T-helper 17 cell (primary cell): Measurements from ENCODE around the gene ZBTB32. TPM values are rescaled to one million over a fixed set of nuclear protein-coding genes. Genes with fewer than 3 reads are reported as not detected.

ENCODE experiments used
- ATAC-seq: fragments of 150-1000 bp; cut with Tn5 transposase; 2 replicates; pipeline ENCODE4 v1.10.0; 2021; ENCODE audit warnings: mild to moderate bottlenecking, moderate library complexity
- DNase-seq, 3 donors: peaks; one replicate each; pipeline versions ENCODE4 v3.0.0 to v3.0.0-alpha.2; 2020 to 2021
- H3K9me3 ChIP-seq: one replicate; pipeline ENCODE4 v1.7.0; 2013; ENCODE audit warnings: low read length, mild to moderate bottlenecking; ENCODE audit not compliant: control insufficient read depth, poor library complexity, severe bottlenecking
- H3K27ac Mint-ChIP-seq: one replicate; pipeline ENCODE4 v1.8.0; 2022; ENCODE audit warnings: mild to moderate bottlenecking, moderate library complexity, mixed read lengths
- H3K27me3 Mint-ChIP-seq: one replicate; pipeline ENCODE4 v1.8.0; 2022; ENCODE audit warnings: mixed read lengths
- H3K36me3 Mint-ChIP-seq: one replicate; pipeline ENCODE4 v1.8.0; 2022; ENCODE audit warnings: low read depth, mixed read lengths
- H3K4me1 Mint-ChIP-seq: one replicate; pipeline ENCODE4 v1.8.0; 2022; ENCODE audit warnings: mild to moderate bottlenecking, mixed read lengths
- H3K4me3 Mint-ChIP-seq: one replicate; pipeline ENCODE4 v1.8.0; 2022; ENCODE audit warnings: mild to moderate bottlenecking, moderate library complexity, mixed read lengths
- total RNA-seq, 4 donors: library from RNA in 2 of 4; stranded (reverse) in 2 of 4; gene quantifications; one replicate each; pipeline ENCODE4 v1.2.3 and lab custom pipeline; 2022 to 2026

Gene ZBTB32
- total RNA-seq, 2 donors from 2014 or later, result 3.4 to 5.0 TPM

GRCh38 chr19:35710784-35711723, 6.7 kb downstream of the ZBTB32 start:
- Mint-ChIP-seq H3K36me3 (no peaks in the 10 kb centered on the region), H3K27ac (peak overlapping the region; percentile 94), H3K4me1 (peaks cover 36% of the 10 kb centered on the region), H3K27me3 (no peaks in the 10 kb centered on the region), H3K4me3 (peak overlapping the region; percentile 75)
- no peaks in the 10 kb centered on the region for H3K9me3 ChIP-seq
- ATAC-seq (peak; percentile 38), DNase-seq (no peak)

- H3K9me3 ChIP-seq, result no peaks in the 10 kb centered on the region
- Mint-ChIP-seq H3K36me3 (no peaks in the 10 kb centered on the region), H3K27me3 (no peaks in the 10 kb centered on the region), H3K4me3 (peak overlapping the region; percentile 73), H3K4me1 (peaks cover 44% of the 10 kb centered on the region), H3K27ac (peak overlapping the region; percentile 94)
- ATAC-seq, result peak; percentile 21
- no peak for DNase-seq
Measured at GRCh38 chr19:35712567-35713505, 8.5 kb downstream of the ZBTB32 start.

GRCh38 chr19:35713506-35713850, 9.1 kb downstream of the ZBTB32 start:
- no peak for ATAC-seq
- Mint-ChIP-seq H3K36me3 (no peaks in the 10 kb centered on the region), H3K27ac (peak overlapping the region; percentile 94), H3K27me3 (no peaks in the 10 kb centered on the region), H3K4me1 (peaks cover 44% of the 10 kb centered on the region), H3K4me3 (peak overlapping the region; percentile 78)
- no peak for DNase-seq
- H3K9me3 ChIP-seq, result no peaks in the 10 kb centered on the region

GRCh38 chr19:35713904-35714495, 9.6 kb downstream of the ZBTB32 start:
- Mint-ChIP-seq H3K36me3 (no peaks in the 10 kb centered on the region), H3K27me3 (no peaks in the 10 kb centered on the region), H3K27ac (peak overlapping the region; percentile 94), H3K4me3 (peak overlapping the region; percentile 78), H3K4me1 (peaks cover 46% of the 10 kb centered on the region)
- H3K9me3 ChIP-seq, result no peaks in the 10 kb centered on the region
- DNase-seq (no peak), ATAC-seq (no peak)

GRCh38 chr19:35714601-35715354, 10.4 kb downstream of the ZBTB32 start:
- Mint-ChIP-seq H3K27me3 (no peaks in the 10 kb centered on the region), H3K4me3 (peak overlapping the region; percentile 78), H3K4me1 (peaks cover 52% of the 10 kb centered on the region), H3K36me3 (no peaks in the 10 kb centered on the region), H3K27ac (peak overlapping the region; percentile 94)
- ATAC-seq, result no peak
- no peaks in the 10 kb centered on the region for H3K9me3 ChIP-seq
- no peak for DNase-seq

- peaks cover 55% of the 10 kb centered on the region for H3K4me1 Mint-ChIP-seq
- DNase-seq, result no peak
- H3K36me3 Mint-ChIP-seq, result peaks cover 2% of the 10 kb centered on the region
- H3K4me3 Mint-ChIP-seq, result no peak overlapping the region
- H3K27me3 Mint-ChIP-seq, result no peaks in the 10 kb centered on the region
- H3K9me3 ChIP-seq, result no peaks in the 10 kb centered on the region
- ATAC-seq, result no peak
- H3K27ac Mint-ChIP-seq, result peak overlapping the region; percentile 99
Measured at GRCh38 chr19:35715355-35715809, 11.0 kb downstream of the ZBTB32 start.

GRCh38 chr19:35715981-35716800, 11.8 kb downstream of the ZBTB32 start:
- Mint-ChIP-seq H3K4me3 (peak overlapping the region; percentile 99), H3K36me3 (peaks cover 2% of the 10 kb centered on the region), H3K27ac (peak overlapping the region; percentile 99), H3K4me1 (peaks cover 51% of the 10 kb centered on the region), H3K27me3 (no peaks in the 10 kb centered on the region)
- no peak for ATAC-seq
- no peaks in the 10 kb centered on the region for H3K9me3 ChIP-seq
- no peak for DNase-seq

- Mint-ChIP-seq H3K27ac (peak overlapping the region; percentile 99), H3K36me3 (peaks cover 4% of the 10 kb centered on the region), H3K4me3 (peak overlapping the region; percentile 99), H3K27me3 (no peaks in the 10 kb centered on the region), H3K4me1 (peaks cover 50% of the 10 kb centered on the region)
- DNase-seq (peak; percentile 94 to 97 (median 95)), ATAC-seq (peak; percentile 86)
- H3K9me3 ChIP-seq, result no peaks in the 10 kb centered on the region
Measured at GRCh38 chr19:35716801-35717664, 12.7 kb downstream of the ZBTB32 start.

GRCh38 chr19:35717665-35718344, 13.4 kb downstream of the ZBTB32 start, which contains the start of gene KMT2B:
Gene KMT2B, plus strand, starts transcription at chr19:35718003. Its CDS starts 16 bp downstream, at chr19:35718019.
- DNase-seq, result peak in 1 of 3 donors; percentile 75
- peaks cover 4% of the 10 kb centered on the region for H3K36me3 Mint-ChIP-seq
- peak within 1 kb of the TSS; percentile 99 for H3K4me3 Mint-ChIP-seq
- H3K9me3 ChIP-seq, result no peaks in the 10 kb centered on the region
- ATAC-seq, result peak; percentile 52
- H3K4me1 Mint-ChIP-seq, result peaks cover 44% of the 10 kb centered on the region
- H3K27me3 Mint-ChIP-seq, result no peaks in the 10 kb centered on the region
- H3K27ac Mint-ChIP-seq, result peak within 1 kb of the TSS; percentile 99

GRCh38 chr19:35718345-35719041, 14.1 kb downstream of the ZBTB32 start:
- H3K4me1 Mint-ChIP-seq, result peaks cover 42% of the 10 kb centered on the region
- H3K36me3 Mint-ChIP-seq, result peaks cover 4% of the 10 kb centered on the region
- peak overlapping the region; percentile 72 for H3K27ac Mint-ChIP-seq
- H3K9me3 ChIP-seq, result no peaks in the 10 kb centered on the region
- peak overlapping the region; percentile 87 for H3K4me3 Mint-ChIP-seq
- no peak for ATAC-seq
- peak in 2 of 3 donors; percentile 22 to 27 for DNase-seq
- no peaks in the 10 kb centered on the region for H3K27me3 Mint-ChIP-seq
